Vagina (tissue), 2 donors: ENCODE results near the gene MYLK4. TPM values are rescaled to one million over a fixed set of nuclear protein-coding genes. Genes with fewer than 3 reads are reported as not detected.

ENCODE experiments used
- DNase-seq, 2 donors: peaks; one replicate each; pipeline ENCODE4 v3.0.0-alpha.2; 2017; ENCODE audit errors: extremely low spot score in 2 of 2
- H3K27ac ChIP-seq: fragments of 200-600 bp; sonication (generic); one replicate; pipeline ENCODE4 v1.5.1; 2019
- H3K27me3 ChIP-seq: fragments of 200-600 bp; sonication (generic); one replicate; pipeline ENCODE4 v1.5.1; 2019
- H3K36me3 ChIP-seq, 2 donors: fragments of 200-600 bp; sonication (generic); one replicate each; pipeline ENCODE4 v1.5.1; 2017 to 2019
- H3K4me1 ChIP-seq: fragments of 200-600 bp; sonication (generic); one replicate; pipeline ENCODE4 v1.5.1; 2019
- H3K4me3 ChIP-seq, 2 donors: fragments of 200-600 bp; sonication (generic); 1 replicate in 1 of 2; 2 replicates in 1 of 2; pipeline ENCODE4 v1.5.1; 2016 to 2019
- H3K9me3 ChIP-seq: fragments of 200-600 bp; sonication (generic); one replicate; pipeline ENCODE4 v1.5.1; 2019
- CTCF ChIP-seq, 3 experiments: fragments of 450-650 bp in 2 of 3; fragments of 200-600 bp in 1 of 3; sonication (generic) in 1 of 3; IDR thresholded peaks; one replicate each; pipeline ENCODE4 v1.5.1; 2017 to 2019; ENCODE audit warnings: antibody characterized with exemption in 3 of 3, mild to moderate bottlenecking in 2 of 3, moderate library complexity in 2 of 3
- POLR2A ChIP-seq, 2 donors: fragments of 450-650 bp; IDR thresholded peaks; one replicate each; pipeline ENCODE4 v1.6.1; 2017; ENCODE audit warnings: antibody characterized with exemption in 2 of 2, mild to moderate bottlenecking in 2 of 2, moderate library complexity in 2 of 2
- POLR2AphosphoS5 ChIP-seq, 2 donors: sonication (generic); formaldehyde crosslinking; IDR thresholded peaks; one replicate each; pipeline ENCODE4 v1.9.0; 2017; ENCODE audit warnings: antibody characterized with exemption in 2 of 2, mild to moderate bottlenecking in 2 of 2, low read depth in 1 of 2; ENCODE audit not compliant: insufficient read depth in 1 of 2
- intact Hi-C: fragments of 100-400 bp; cut with DNase I; formaldehyde crosslinking; loops from one replicate; pipeline ENCODE4 v1.15.1; 2023
- total RNA-seq: library from RNA; depleted of rRNA; stranded (reverse); fragments of >200 nt; gene quantifications from one replicate; pipeline ENCODE4 v1.2.3, GENCODE V29; 2016

Gene MYLK4
- total RNA-seq, 1 donor from 2014 or later: 0.74 TPM

- no peak for TF ChIP-seq CTCF (IDR thresholded peaks at IDR 0.05)
- no peak for TF ChIP-seq POLR2A (IDR thresholded peaks at IDR 0.05)
- TF ChIP-seq POLR2AphosphoS5 (IDR thresholded peaks at IDR 0.05; ENCODE audit: insufficient read depth in 1 of 2, low read depth in 1 of 2): no peak
- Histone ChIP-seq H3K9me3 (no peaks in the 10 kb centered on the region), H3K4me1 (peaks cover 12% of the 10 kb centered on the region), H3K36me3 (no peaks in the 10 kb centered on the region), H3K27ac (no peak overlapping the region), H3K27me3 (no peaks in the 10 kb centered on the region), H3K4me3 (no peak overlapping the region)
- peak in 1 of 2 donors; percentile 80 for DNase-seq
- intact Hi-C loops: no loop called here
These were observed 117.6 kb downstream of the MYLK4 start for GRCh38 chr6:2632976-2633584.

- Histone ChIP-seq H3K27me3 (no peaks in the 10 kb centered on the region), H3K4me3 (no peak overlapping the region), H3K4me1 (peaks cover 12% of the 10 kb centered on the region), H3K36me3 (no peaks in the 10 kb centered on the region), H3K9me3 (no peaks in the 10 kb centered on the region), H3K27ac (no peak overlapping the region)
- no peak for TF ChIP-seq POLR2A (IDR thresholded peaks at IDR 0.05)
- TF ChIP-seq CTCF (IDR thresholded peaks at IDR 0.05): no peak
- no peak for TF ChIP-seq POLR2AphosphoS5 (IDR thresholded peaks at IDR 0.05; ENCODE audit: insufficient read depth in 1 of 2, low read depth in 1 of 2)
- intact Hi-C loops: no loop called here
- no peak for DNase-seq
These were observed 118.4 kb downstream of the MYLK4 start for GRCh38 chr6:2632368-2632767.

- no peak overlapping the region for H3K27ac ChIP-seq
- intact Hi-C loops: no loop called here
- TF ChIP-seq POLR2AphosphoS5 (IDR thresholded peaks at IDR 0.05; ENCODE audit: insufficient read depth in 1 of 2, low read depth in 1 of 2) (no peak), CTCF (IDR thresholded peaks at IDR 0.05) (no peak), POLR2A (IDR thresholded peaks at IDR 0.05) (no peak)
- H3K9me3 ChIP-seq: no peaks in the 10 kb centered on the region
- H3K27me3 ChIP-seq: no peaks in the 10 kb centered on the region
- no peak for DNase-seq
- H3K4me3 ChIP-seq: no peak overlapping the region
- no peaks in the 10 kb centered on the region for H3K36me3 ChIP-seq
- H3K4me1 ChIP-seq: peaks cover 12% of the 10 kb centered on the region
These were observed 119.7 kb downstream of the MYLK4 start for GRCh38 chr6:2630891-2631571.

GRCh38 chr6:2630359-2630758, 120.4 kb downstream of the MYLK4 start:
- DNase-seq: no peak
- Histone ChIP-seq H3K9me3 (no peaks in the 10 kb centered on the region), H3K36me3 (no peaks in the 10 kb centered on the region), H3K4me1 (peaks cover 12% of the 10 kb centered on the region), H3K27ac (no peak overlapping the region), H3K4me3 (no peak overlapping the region), H3K27me3 (no peaks in the 10 kb centered on the region)
- intact Hi-C loops: no loop called here
- TF ChIP-seq POLR2AphosphoS5 (IDR thresholded peaks at IDR 0.05; ENCODE audit: insufficient read depth in 1 of 2, low read depth in 1 of 2) (peak in 1 of 2 donors; percentile 61), CTCF (IDR thresholded peaks at IDR 0.05) (no peak)

- H3K9me3 ChIP-seq: no peaks in the 10 kb centered on the region
- H3K27ac ChIP-seq: no peak overlapping the region
- H3K4me1 ChIP-seq: peaks cover 6% of the 10 kb centered on the region
- no peak for DNase-seq
- no peaks in the 10 kb centered on the region for H3K27me3 ChIP-seq
- H3K36me3 ChIP-seq: no peaks in the 10 kb centered on the region
- H3K4me3 ChIP-seq: no peak overlapping the region
- no peak for TF ChIP-seq POLR2A (IDR thresholded peaks at IDR 0.05)
- intact Hi-C loops: no loop called here
These were observed 124.3 kb downstream of the MYLK4 start for GRCh38 chr6:2626401-2626800.
